ENCODE data around the gene BCAT1.
A peak's percentile ranks its signal among the peaks of the same experiment; 100 is the strongest.
"Not testable (repeated sequence)": the region's sequence is repeated elsewhere in the genome, so short reads cannot be mapped to it uniquely, and the experiment has no call there.

Gene BCAT1

DNA sequence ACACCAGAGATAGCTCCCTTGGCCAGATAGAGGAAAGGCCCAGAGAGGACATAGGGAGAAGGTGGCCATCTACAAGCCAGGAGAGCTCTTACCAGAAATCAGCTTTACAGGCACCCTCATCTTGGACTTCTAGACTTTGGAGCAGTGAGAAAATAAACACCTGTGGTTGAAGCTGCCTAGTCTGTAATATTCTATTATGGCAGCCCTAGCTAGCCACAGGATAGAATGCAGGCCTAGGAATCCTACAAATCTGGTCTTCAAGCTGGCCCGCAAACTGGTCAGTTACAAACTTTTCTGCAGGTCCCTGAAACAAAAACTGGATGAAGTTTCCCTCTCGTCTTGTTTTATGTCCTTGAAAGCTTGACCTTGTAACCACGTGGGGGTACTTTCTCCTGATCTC lies 92.4 kb downstream of the BCAT1 start:
- no peak for DNase-seq (ENCODE audit: low read depth)

DNA sequence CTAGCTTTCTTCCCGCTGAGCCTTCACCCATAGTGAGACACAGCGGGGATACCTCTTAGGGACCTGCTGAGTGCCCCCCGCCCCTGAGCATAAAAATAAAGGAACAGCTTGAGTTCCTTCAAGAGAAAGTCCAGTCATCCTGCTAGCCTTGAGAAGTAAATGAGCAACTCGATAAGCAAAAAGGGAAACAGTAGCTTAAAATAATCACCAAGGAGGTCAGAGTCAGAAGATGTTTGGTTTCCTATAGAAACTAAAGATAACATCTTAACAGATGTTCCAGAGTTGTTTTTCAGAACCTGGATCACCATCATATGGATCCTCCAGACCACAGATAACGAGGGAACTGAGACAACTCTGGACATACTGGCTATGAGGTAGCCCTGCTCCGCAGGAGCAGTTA lies 94.0 kb downstream of the BCAT1 start:
- DNase-seq (ENCODE audit: low read depth): peak; percentile 65

DNA sequence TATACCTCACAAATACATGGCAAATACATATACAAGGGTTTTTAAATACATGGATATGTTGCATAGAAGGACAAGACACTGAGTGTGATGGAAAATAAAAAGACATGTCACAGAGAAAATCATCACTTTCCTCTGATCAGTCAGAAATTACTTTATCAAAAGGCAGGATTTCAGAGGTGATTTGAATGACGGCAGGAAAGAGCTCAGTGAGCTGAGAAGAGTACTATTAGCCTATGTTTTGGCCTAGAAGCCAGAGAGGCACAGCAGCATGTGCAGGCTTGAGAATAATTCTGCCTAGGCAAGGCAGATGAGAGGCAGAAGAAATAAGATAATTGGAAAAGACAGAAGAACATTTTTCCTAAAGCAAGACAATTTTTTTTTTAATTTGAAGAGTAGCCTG lies 94.9 kb downstream of the BCAT1 start:
- DNase-seq (ENCODE audit: low read depth): no peak

DNA sequence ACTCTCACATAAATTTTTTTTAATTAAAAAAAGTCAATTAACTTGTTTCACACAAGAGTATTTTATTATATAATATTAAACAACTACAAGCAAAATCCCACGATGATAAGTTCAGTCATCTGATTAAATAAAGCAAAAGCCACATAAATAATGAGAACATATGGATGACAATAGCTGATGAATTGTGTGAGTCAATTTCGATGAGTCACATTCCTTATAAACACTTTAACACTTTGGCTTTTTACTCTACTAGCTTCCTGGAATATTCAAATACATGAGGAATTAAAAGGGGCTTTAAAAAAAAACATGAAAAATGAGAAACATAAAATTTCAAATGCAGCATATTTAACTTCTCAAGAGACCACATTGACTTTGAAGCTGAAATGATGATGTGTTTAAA lies 95.3 kb downstream of the BCAT1 start:
- DNase-seq (ENCODE audit: low read depth): peak; percentile 85

DNA sequence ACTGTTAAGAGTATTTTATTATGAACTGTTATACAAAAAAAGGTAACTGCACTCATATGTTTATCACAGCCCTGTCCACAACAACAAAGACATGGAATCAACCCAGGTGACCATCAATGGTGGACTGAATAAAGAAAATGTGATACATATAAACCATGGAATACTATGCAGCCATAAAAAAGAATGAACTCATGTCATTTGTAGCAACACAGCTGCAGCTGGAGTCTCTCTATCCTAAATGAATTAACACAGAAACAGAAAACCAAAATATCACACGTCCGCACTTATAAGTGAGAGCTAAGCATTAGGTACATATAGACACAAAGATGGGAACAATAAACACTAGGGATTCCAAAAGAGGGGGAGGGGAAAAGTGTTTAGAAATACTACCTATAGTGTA lies 95.8 kb downstream of the BCAT1 start:
- DNase-seq (ENCODE audit: low read depth): no peak

DNA sequence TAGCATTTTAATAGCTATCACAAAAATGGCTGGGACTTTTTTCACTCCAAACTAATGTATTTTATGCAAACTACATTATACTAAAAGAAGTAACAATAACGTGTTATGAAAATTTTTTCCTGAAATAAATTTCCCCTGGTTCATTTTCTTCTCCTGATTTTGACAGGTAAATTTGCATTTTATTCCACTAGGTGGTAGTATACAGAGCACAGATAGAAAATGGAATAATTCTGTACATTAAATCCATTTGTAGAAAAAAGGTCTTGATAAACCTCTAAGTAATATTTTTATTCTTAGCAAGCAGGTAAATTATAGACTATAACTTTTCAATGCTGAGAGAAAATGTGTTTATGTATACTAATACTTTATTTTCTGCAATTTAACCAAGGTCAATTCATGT lies 96.5 kb downstream of the BCAT1 start:
- no peak for DNase-seq (ENCODE audit: low read depth)

DNA sequence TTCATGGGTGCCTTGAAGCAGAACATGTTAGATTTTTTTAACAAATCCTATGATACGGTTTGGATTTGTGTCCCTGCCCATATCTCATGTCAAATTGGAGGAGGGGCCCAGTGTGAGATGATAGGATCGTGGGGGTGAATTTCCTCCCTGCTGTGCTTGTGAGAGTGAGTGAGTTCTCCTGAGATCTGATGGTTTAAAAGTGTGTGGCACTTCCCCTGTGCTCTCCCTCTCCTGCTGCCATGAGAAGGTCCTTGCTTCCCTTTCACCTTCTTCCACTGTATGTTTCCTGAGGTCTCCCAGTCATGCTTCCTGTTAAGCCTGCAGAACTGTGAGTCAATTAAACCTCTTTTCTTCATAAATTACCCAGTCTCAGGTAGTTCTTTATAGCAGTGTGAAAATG lies 97.0 kb downstream of the BCAT1 start:
- DNase-seq (ENCODE audit: low read depth): not testable (repeated sequence)

DNA sequence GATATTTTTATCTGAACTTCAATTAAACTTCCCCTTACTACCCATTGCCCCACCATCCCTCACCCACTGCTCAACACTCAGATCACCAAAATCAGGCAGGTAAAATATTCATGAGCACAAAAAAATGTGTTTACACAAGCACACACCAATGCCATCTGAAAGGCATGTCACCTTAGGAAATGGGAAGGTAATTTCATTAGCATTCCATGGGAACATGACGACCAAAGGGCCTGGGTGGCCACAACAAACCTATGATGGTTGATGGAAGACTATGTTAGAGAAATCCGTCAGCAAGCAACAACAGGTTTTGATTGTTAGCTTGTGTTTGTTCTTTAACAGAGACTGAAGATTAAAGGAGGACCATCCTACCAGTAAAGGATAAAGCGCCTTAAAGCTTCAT lies 97.6 kb downstream of the BCAT1 start:
- no peak for DNase-seq (ENCODE audit: low read depth)

DNA sequence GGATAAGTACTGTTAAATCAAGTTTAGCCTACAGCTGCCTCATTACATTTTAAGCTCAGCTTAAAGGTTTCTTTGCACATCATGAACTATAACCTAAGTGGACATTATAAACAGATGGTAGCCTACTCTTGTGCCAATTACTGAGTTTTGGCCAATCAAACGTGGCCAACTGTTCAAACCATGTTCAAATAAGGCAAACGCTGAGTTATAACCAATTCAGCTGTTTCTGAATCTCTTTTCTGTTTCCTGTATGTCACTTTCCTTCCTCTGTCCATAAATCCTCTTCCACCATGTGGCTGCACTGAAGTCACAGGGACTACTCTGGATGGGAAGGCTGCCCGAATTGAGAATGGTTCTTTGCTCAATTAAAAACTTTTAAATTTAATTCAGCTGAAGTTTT lies 98.4 kb downstream of the BCAT1 start:
- DNase-seq (ENCODE audit: low read depth): no peak

DNA sequence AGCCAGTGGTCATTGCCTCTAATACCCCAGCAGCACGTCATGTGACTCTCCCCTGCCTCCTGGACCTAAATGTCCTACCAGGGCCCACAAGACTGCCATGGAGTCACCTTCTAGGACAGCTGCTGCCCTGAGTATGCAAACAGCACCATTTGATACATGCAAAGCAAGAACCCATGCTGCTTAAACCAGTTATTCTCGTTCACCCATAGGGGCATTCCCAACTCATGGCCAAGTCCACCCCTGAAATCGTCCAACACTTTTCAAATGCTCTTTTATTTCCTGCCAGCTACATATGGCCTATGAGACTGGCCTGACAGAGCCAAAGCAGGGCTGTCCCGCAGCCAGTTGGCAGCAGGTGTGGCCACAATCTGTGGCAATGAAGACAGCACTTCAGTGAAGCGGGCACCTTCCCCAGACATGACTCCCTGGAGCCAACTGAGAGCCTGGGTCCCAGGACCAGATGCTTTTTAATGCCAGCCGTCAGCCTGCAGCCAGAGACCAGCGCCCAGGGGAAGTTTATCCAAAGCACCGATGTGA lies 99.9 kb downstream of the BCAT1 start:
- DNase-seq (ENCODE audit: low read depth): no peak

DNA sequence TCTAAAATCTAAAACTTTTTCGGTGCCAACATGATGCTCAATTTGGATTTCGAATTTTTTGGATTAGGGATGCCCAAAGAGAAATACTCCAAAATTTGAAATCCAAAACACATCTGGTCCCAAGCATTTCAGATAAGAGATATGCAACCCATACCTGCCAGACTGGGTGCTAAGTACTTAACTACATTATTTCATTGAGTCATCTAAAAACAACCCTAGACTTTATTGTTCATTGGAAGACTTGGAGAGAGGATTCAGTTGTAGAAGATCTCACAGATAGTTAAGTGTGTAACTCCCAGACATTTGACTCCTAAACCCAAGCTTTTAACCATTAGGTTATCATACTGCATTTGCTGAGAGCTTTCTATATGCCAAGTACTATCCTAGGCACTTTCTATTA lies 102.2 kb downstream of the BCAT1 start:
- no peak for DNase-seq (ENCODE audit: low read depth)

DNA sequence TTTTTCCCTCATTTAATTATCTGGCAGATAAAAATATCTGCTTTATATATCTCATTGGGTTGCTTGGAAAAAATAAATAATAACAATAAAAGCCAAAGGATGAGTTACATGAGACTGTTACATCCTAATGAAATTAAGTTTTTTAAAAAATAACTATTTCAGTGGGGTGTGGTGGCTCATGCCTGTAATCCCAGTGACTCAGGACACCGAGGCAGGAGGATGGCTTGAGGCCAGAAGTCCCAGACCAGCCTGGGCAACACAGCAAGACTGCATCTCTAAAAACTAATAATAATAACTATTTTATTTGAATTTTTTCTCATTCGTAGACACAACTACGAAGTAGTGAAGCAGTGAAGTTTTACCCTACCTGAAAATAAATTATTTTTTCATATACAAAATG lies 103.3 kb downstream of the BCAT1 start:
- DNase-seq (ENCODE audit: low read depth): peak; percentile 50

DNA sequence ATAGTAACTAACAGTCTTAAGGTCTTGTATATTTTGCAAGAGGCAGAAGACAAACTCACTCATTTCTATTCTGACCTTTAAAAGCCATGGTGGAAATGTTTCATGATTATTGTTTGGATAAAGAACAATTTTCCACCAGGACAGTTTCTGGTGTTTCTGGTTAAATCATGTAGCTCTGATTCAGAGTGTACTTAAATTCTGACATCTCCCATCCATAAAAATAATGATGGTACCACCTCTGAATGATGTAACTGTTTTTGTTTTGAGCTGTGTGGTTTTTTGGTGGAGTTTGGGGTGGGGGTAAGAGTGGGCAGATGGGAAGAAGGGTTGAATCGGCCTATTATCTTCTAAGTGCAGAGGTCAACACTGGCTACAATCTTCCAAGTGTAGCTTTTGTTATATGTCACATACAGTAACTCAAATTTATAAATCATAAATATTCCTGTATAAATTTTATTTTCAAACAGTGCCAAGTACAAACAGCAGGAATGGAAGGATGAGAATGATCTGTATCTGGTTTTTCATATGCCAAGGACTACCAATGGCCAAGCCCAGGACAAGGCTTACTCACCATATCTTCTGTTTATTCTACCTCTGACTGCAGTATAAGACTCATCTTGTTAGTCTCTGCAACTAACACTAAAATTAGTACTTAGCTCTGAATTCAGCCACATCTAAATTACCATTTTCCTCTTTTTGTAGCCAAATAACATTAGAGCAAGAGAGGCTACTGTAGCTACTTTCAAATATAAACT lies 108.7 kb downstream of the BCAT1 start:
- DNase-seq (ENCODE audit: low read depth): peak; percentile 44

DNA sequence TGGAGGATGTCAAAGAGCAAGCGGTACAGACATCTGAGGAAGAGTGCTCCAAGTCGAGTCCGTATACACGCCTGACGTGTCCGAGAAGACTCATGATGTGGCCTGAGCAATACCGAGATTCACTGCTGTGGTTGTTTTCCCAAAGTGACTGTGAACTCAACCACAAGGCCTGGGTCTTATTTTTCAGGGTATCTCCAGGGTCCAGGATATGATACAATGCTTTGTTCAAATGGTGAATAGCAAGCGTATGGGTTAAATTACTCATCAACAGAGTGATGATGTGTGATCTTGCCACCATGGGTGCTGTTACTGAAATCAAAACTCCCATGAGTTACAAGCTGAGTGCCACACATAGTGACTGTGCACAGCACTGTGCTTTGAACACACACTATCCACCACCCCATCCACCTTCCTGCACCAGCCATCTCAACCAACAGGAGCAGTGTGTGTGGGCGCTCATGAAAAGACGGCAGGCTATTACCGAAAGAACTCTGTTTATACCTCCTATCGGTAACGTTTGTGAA lies 109.6 kb downstream of the BCAT1 start:
- peak; percentile 51 for DNase-seq (ENCODE audit: low read depth)

DNA sequence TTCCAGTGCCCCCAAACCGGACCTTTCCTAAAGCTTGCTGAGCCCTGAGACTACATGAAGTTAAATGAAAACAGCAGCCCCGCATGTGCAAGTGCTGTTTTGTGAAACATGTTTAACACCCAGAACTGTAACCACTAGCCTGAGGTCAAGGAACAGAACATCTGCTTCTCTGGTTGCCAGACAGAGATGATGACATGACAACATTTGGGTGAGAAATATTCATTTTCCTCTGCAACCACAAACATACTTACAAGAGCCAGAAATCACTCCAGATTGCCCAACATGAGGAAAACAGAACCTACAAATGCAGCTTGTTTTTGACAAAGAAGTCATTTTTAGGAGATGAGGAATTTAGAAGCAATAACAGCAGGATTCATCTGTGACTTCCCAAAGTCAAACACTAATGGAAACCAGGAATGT lies 110.4 kb downstream of the BCAT1 start:
- peak; percentile 99 for DNase-seq (ENCODE audit: low read depth)

DNA sequence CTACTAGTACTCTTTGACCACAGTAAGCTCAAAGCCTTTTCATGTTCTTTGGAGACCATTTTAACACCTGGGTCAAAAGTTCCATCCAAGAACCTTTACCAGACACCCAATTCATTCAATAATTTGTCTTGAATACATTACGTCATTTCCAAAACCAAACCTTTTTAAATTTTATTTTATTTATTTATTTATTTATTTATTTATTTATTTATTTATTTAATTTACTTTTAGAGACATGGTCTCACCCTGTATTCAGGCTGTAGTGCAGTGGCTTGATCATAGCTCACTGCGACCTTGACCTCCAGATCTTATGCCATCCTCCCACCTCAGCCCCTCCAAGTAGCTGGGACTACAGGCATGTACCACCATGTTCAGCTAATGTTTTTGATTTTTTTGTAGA lies 113.5 kb downstream of the BCAT1 start:
- DNase-seq (ENCODE audit: low read depth): no peak

DNA sequence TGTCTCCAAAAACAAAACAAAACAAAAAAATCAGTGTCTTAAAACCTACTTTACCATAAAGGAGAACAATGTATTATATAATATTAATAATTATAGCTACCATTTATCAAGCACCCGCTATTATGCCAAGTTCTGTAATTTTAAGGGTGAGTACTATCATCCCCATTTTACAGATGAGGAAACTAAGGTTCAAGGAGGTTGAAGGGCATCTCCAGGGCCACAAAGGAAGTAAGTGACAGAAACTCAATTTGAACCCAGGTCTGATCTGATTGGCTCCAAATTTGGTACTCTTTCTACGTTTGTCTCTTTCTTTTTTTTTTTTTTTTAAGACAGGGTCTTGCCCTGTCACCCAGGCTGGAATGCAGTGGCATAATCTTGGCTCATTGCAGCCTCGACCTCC lies 115.4 kb downstream of the BCAT1 start:
- no peak for DNase-seq (ENCODE audit: low read depth)

DNA sequence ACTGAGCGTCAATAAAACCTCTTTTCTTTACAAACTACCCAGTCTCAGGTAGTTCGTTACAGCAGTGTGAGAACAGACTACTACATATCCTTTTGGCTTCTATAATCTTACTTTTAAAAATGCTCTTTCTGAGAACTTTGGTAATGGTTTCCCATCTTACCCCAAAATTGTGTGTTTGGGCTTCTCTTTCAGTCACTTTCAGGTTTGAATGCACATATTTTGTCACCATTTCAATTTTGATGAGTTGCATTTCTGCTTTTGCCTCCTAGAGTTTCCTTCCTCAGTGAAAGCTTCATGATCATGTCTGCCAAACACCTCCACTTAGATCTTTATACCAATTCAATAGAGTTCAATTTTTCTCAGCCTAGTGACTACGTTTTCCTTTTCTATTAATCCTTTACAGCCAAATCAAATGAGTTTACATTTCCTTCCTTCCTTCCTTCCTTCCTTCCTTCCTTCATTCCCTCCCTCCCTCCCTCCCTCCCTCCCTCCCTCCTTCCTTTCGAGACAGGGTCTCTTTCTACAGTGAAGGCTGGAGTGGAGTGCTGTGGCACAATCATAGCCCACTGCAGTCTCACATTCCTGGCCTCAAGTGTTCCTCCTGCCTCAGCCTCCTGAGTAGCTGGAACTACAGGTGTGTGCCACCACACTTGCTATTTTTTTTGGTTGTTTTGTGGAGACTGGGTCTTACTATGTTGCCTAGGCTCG lies 124.9 kb downstream of the BCAT1 start:
- DNase-seq (ENCODE audit: low read depth): no peak

DNA sequence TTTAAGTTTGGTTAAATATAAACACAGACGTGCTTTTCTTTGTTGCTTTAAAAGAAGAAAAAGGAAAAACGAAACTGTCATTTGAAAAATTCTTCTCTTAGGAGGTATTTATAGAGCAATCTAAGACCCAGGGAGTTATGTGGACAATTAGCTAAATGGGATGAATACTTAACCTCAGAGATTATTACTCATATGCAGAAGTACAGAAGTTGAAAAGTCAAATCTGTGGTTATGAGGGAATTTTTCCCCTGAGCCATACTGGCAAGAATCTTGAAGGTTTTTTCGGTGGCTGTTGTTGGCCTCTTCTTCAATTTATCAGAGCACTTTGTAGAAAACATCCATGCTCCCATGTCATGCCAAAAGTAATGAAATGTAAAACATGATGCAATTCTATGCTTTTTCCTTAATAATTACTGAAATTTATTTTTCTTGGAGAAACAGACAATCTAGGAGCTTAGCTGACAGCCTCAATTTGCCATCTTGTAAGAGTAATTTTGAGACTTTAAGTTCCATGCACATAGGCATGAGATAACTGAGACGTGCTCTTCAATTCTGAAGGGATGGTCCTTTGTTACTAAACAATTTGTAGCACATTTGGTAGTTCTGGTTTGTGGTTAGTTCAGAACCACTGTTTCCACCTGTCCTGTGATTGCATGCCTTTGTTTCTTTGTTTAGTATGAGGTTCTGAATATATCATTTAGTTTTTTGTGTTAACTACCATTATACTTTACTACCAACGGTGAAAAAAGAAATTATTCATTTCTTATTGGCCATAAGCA lies 126.6 kb downstream of the BCAT1 start:
- DNase-seq (ENCODE audit: low read depth): peak; percentile 95

DNA sequence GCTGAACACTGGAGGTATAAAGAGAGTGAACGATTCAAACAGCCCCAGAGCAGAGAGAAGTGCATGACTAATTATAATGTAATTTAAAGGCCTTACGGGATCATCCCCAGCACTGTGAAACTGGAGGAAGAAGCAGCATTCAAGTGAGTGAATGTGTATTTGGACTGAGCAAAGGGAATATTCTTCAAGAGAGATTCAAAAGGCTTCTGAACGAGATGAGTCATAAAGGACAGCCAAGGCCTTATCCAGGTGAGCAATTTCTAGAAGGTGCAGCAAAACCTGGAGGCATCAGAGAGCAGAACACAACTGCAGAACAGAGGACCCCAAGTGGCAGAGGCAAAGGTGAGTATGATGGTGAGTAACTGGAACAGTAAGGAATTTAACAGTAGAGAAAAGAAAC lies 127.2 kb downstream of the BCAT1 start:
- DNase-seq (ENCODE audit: low read depth): peak; percentile 89

DNA sequence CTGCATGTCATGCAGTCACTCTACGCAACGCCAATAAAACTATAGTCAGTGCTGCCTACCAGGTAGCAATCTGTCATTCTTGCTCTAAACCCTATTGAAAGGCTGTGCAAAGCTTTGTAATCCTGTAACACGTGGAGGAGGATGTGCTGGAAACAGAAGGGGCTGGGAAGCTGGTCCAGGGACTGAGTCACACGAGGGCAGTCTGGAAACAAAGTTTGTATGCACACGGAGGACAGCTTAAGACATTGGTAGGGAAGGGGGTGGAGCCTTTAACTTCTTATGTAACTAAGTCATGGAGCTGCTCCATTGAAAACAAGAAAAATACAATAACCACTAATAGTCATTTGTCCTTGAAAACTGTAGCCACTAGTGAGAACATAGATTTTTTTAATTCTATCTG lies 128.0 kb downstream of the BCAT1 start:
- peak; percentile 94 for DNase-seq (ENCODE audit: low read depth)

DNA sequence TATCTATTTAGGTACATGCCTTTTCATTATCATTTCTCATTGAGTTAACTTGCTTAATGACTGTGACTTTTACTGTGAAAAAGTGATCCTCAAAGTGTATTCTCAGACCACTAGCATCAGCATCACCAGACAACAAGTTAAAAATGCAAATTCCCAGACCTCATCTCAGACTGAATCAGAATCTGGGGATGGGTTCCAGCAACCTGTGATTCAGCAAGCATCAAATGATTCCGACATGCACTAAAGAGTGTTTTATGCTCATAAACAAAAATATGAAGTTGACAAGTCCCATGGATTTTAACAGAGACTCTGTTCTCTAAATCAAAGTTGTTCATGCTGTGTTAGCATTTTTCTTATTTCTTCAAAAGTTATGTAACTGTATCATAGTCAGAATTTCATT lies 130.6 kb downstream of the BCAT1 start:
- DNase-seq (ENCODE audit: low read depth): no peak

DNA sequence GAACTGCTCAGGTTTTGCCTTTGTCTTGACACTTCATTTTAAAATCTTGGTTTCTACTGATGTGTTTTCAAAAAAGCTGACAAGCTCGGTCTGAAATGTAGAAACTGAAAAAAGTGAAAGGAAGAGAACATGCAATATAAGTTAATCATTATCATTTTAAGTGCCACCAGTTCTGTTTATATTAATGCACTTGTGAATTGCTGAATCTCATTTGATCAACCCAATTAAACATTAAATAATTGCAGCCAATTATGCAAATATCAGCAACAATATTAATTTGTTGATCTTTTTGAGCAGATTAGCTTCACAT lies 133.8 kb downstream of the BCAT1 start:
- DNase-seq (ENCODE audit: low read depth): no peak

Data from iris pigment epithelial cell (primary cell).